Vagina (tissue), 2 donors: ENCODE data around the gene CAMKMT.

Source experiments
- POLR2A ChIP-seq, 2 donors: fragments of 450-650 bp; IDR thresholded peaks; one replicate each; pipeline ENCODE4 v1.6.1; 2017; ENCODE audit warnings: antibody characterized with exemption in 2 of 2, mild to moderate bottlenecking in 2 of 2, moderate library complexity in 2 of 2
- TF ChIP-seq, protein P1 (sequence below), 3 experiments: fragments of 450-650 bp in 2 of 3; fragments of 200-600 bp in 1 of 3; sonication (generic) in 1 of 3; IDR thresholded peaks; one replicate each; pipeline ENCODE4 v1.5.1; 2017 to 2019; ENCODE audit warnings: antibody characterized with exemption in 3 of 3, mild to moderate bottlenecking in 2 of 3, moderate library complexity in 2 of 3

DNA sequence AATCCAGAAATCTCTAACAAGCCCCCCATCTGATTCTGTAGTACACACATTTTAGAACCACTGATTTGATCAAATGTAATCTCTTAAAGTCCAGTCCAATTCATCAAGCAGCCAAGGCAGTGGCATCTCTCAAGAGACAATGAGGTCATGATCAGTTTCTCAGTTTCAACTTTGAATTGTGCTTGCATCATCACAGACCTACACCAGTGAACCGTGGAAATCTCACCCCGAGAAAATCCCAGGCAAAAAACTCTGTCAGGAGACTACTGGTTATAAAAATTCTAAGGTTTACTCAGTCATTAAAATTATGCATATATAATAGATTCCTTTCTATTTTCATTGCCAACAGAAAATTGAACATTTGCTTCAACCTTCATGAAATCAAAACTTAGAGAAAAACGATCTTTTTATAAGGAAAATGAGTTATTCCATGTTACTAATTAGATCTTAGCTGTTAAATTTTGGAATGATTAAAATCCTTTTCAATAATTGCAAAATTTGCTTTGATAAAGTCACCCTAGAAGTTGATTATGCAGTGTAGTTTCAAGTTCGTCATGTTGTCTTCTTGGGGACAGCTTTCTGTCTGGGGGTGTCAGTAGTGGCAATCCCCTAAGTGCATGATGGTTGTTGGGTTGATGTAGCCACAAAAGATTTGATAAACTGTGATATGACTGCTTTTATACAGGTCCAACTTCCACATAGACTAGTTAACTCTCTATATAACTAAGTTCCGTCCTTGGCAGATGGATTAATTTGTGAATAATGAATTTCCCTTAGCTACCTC lies 235.0 kb downstream of the CAMKMT start:
- no peak for TF ChIP-seq POLR2A (IDR thresholded peaks at IDR 0.05)
- TF ChIP-seq, protein P1, sequence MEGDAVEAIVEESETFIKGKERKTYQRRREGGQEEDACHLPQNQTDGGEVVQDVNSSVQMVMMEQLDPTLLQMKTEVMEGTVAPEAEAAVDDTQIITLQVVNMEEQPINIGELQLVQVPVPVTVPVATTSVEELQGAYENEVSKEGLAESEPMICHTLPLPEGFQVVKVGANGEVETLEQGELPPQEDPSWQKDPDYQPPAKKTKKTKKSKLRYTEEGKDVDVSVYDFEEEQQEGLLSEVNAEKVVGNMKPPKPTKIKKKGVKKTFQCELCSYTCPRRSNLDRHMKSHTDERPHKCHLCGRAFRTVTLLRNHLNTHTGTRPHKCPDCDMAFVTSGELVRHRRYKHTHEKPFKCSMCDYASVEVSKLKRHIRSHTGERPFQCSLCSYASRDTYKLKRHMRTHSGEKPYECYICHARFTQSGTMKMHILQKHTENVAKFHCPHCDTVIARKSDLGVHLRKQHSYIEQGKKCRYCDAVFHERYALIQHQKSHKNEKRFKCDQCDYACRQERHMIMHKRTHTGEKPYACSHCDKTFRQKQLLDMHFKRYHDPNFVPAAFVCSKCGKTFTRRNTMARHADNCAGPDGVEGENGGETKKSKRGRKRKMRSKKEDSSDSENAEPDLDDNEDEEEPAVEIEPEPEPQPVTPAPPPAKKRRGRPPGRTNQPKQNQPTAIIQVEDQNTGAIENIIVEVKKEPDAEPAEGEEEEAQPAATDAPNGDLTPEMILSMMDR (IDR thresholded peaks at IDR 0.05) = no peak
